ENCODE measurements around the gene HOXC6. TPM values are rescaled to one million over a fixed set of nuclear protein-coding genes. Genes with fewer than 3 reads are reported as not detected.
A peak's percentile ranks its signal among the peaks of the same experiment; 100 is the strongest.

HOXC6 gene
- total and polyA plus RNA-seq, 10 of the 15 experiments (the other 5 are each of a cell fraction or from before 2014, with no cell fraction given): 0.02 to 0.55 (median 0.45) TPM; not detected in 4

DNA sequence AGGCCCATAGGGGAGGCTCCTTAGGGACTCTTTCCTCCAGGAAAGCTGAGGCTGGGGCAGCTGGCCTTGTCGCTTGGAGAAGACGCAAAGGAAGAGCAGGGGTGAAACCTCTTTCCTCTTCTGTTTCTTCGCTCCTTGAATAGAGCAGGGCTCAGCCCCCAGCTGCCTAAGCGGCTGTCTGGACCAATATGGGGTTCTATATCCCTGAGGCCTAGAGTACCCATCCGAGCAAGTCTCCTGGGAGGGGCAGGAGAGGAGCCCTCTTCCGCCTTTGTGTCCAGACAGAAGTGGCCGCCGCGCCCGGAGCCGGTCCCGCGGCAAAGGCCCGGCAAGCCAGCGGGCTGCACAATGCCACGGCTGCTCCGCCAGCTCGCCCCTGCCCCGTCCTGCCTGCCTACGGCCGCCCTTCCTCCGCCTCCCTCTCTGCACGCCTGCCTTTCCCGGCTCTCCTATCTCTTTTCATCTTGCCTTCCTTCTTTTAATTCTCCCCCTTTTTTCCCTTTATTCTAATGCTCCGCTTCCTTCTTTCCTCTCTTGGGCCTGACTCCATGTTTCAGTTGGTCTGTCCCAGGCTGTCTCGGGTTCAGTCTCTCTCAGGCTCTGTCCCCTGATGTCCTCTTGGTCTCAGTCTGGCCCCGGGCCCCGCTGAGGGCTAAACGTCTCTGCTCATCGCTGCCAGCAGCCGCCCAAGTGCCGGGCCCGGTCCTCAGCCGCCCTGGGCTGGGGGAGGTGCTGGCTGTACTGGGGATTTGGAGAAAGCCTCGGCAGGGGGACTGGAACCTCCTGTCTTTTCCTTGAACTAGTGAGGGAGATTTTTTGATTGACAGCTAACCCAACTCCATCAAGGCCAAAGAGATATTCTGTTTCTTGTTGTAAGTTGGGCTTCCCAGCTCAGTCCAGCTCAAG is 30.8 kb upstream of the HOXC6 start:
- BruUV-seq (replicated peaks): no TSS peak
- FAIRE-seq (no peak), ATAC-seq (no peak; the same call in 2 of the 3 replicates), DNase-seq (ENCODE audit: low read depth, low spot score) (no peak)
- TF ChIP-seq BACH1 (IDR thresholded peaks at IDR 0.05; ENCODE audit: borderline replicate concordance): no peak
- TF ChIP-seq EZH2 (IDR thresholded peaks at IDR 0.05; ENCODE audit: borderline replicate concordance, control insufficient read depth, low read depth, low read length): 0 out of 2 replicates have a peak, but pooled peaks have one; percentile 5
- TF ChIP-seq, protein P1, sequence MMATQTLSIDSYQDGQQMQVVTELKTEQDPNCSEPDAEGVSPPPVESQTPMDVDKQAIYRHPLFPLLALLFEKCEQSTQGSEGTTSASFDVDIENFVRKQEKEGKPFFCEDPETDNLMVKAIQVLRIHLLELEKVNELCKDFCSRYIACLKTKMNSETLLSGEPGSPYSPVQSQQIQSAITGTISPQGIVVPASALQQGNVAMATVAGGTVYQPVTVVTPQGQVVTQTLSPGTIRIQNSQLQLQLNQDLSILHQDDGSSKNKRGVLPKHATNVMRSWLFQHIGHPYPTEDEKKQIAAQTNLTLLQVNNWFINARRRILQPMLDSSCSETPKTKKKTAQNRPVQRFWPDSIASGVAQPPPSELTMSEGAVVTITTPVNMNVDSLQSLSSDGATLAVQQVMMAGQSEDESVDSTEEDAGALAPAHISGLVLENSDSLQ (IDR thresholded peaks at IDR 0.05): peak; percentile 75
- TF ChIP-seq, protein P2, sequence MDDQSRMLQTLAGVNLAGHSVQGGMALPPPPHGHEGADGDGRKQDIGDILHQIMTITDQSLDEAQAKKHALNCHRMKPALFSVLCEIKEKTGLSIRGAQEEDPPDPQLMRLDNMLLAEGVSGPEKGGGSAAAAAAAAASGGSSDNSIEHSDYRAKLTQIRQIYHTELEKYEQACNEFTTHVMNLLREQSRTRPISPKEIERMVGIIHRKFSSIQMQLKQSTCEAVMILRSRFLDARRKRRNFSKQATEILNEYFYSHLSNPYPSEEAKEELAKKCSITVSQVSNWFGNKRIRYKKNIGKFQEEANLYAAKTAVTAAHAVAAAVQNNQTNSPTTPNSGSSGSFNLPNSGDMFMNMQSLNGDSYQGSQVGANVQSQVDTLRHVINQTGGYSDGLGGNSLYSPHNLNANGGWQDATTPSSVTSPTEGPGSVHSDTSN (IDR thresholded peaks at IDR 0.05; ENCODE audit: insufficient replicate concordance, low read depth, low read length): peak; percentile 44
- Histone ChIP-seq H3K79me2 (ENCODE audit: control insufficient read depth, insufficient read depth, low read length) (no peaks in the 10 kb centered on the region), H3K4me3 (no peak overlapping the region), H3K4me2 (ENCODE audit: control insufficient read depth, insufficient read depth) (no peak overlapping the region), H3K9me3 (replicated peaks; ENCODE audit: control insufficient read depth, insufficient read depth, low read length) (no peaks in the 10 kb centered on the region), H3K9ac (ENCODE audit: control insufficient read depth, insufficient read depth, low read length) (no peak overlapping the region), H3K27me3 (replicated peaks in 1 of 2; ENCODE audit: control insufficient read depth in 2 of 2, insufficient read depth in 2 of 2, low read length in 1 of 2) (peaks cover 23 to 53% of the 10 kb centered on the region in 2 experiments), H3K27ac (ENCODE audit: control insufficient read depth, insufficient read depth) (no peak overlapping the region), H3K36me3 (ENCODE audit: control insufficient read depth in 2 of 2, insufficient read depth in 2 of 2, low read length in 1 of 2) (no peaks in the 10 kb centered on the region), H2AFZ (ENCODE audit: control insufficient read depth, low read depth, low read length) (no peak overlapping the region), H3K4me1 (ENCODE audit: control insufficient read depth, insufficient read depth, low read length) (peaks cover 7% of the 10 kb centered on the region), H4K20me1 (ENCODE audit: control insufficient read depth, insufficient read depth) (no peaks in the 10 kb centered on the region)
- ChIA-PET POLR2A (no interaction called here), CTCF (interaction anchor here (1.0 to 4.2 kb wide), 8 partner anchors 9 to 232 kb away, joined by 3 to 20 read pairs (median 4); partner anchors contain the start of gene SMUG1), RAD21 (ENCODE audit: unreplicated experiment) (interaction anchor here (0.7 to 0.9 kb wide), 2 partner anchors 10 to 26 kb away, joined by 3 read pairs; no protein-coding TSS in a partner anchor), SMC1A (ENCODE audit: uncharacterized antibody, unreplicated experiment) (interaction anchor here (0.8 to 1.7 kb wide), 4 partner anchors 20 to 209 kb away, joined by 3 to 4 read pairs (median 3); partner anchors contain the start of gene HOXC5)
- in situ Hi-C loops (cut with MboI): no loop called here
- intact Hi-C loops (cut with micrococcal nuclease; ENCODE audit: unreplicated experiment): no loop called here
- WGBS (ENCODE audit: insufficient coverage, insufficient replicate concordance, low lambda C conversion rate, missing lambda C conversion rate): 35% methylated on average over 22 of the region's 35 CpGs

Data from GM12878 (cell line).